ENCODE results near the gene DCAF11.

DCAF11 gene

GRCh38 chr14:24121210-24121609 is 6.6 kb downstream of the DCAF11 start:
- DNase-seq (ENCODE audit: low read depth in 2 of 2): no peak

GRCh38 chr14:24122416-24122815 is 7.8 kb downstream of the DCAF11 start:
- no peak for DNase-seq (ENCODE audit: low read depth in 2 of 2)

- no peak for DNase-seq (ENCODE audit: low read depth in 2 of 2)
These were observed 8.3 kb downstream of the DCAF11 start for GRCh38 chr14:24122898-24123297.

DNA sequence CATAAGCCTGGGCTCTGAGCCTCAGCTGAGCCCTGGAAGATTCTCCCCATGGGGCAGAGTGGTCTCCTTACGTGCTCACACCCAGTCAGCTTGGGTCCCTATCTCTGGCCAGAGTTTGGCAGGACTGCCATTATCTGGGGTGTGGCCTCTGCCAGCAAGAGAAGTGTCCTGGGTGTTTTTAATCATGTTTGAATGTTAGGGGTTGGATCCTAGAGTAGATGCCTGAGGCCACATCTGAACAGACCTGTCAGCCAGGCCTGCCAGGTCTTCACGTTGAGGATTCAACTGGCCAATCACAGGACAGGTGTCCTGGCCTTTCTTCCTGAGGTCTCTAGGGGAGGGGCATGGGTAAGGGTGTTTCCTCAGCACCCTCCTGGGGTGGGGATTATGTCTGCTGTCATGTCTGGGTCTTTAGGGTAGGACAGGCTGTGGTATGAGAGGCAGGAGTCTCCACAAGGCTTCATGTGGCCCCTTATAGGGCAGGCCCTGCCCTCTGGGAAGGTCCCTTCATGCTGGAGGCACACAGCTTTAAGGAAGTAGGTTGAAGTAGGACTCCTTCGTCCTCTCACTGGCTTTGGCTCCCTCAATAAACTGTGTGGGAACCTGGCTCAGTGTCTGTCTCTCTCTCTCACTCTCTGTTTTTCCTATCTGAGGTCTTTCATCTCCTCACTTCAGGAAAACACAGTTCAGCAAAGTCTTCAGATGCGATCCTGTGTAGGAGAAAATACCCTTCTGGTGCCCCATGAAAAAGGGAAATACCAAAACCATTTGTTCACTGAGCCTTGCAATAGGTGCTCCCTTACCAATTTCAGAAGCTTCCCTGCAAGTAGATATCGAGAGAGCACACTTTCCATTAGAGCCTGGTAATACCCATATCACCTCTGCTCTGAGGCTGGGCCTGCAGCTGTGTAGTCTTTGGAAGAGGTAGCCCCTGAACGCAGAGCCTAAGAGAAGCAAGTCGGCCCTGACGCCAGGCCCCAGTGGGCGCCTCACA is 9.1 kb downstream of the DCAF11 start:
- no peak for DNase-seq (ENCODE audit: low read depth in 2 of 2)

- DNase-seq (ENCODE audit: low read depth in 2 of 2): no peak
These were observed 12.4 kb downstream of the DCAF11 start for GRCh38 chr14:24126939-24127338.

DNA sequence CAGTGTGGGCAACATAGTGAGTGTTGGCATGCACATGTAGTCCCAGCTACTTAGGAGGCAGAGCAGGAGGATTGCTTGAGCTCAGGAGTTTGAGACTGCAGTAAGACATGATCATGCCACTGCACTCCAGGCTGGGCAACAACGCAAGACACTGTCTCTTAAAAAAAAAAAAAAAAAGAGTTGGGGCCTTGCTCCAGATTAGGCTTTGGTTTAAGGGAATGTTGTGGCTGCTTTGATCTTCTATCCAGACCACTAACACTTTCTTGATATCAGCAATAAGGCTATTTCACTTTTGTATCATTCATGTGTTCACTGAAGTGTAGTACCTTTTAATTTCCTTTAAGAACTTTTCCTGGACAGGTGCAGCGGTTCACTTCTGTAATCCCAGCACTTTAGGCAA is 13.1 kb downstream of the DCAF11 start:
- no peak for DNase-seq (ENCODE audit: low read depth in 2 of 2)

DNA sequence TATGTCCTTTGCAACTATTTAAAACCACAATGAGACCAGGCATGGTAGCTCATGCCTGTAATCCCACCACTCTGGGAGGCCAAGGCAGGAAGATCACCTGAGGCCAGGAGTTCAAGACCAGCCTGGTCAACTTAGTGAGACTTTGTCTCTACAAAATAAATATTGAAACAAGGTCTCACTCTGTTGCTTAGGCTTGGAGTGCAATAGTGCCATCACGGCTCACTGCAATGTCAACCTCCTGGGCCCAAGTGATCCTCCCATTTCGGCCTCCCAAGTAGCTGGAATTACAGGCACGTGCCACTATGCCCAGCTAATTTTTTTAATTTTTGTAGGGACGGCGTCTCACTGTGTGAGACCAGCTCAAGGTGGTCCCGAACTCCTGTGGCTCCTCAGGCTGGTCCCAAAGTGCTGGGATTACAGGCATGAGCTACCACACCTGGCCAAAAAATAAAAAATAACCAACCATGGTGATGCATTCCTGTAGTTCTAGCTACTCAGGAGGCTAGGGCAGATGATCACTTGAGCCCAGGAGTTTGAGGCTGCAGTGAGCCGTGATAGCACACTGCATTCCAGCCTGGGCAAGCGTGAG is 14.9 kb downstream of the DCAF11 start:
- no peak for DNase-seq (ENCODE audit: low read depth in 2 of 2)

GRCh38 chr14:24130380-24130716 is 15.8 kb downstream of the DCAF11 start, which contains the start of gene FITM1:
Gene FITM1 (plus strand): TSS chr14:24130659. CDS start chr14:24131564, 905 bp downstream.
- no peak for DNase-seq (ENCODE audit: low read depth in 2 of 2)

DNA sequence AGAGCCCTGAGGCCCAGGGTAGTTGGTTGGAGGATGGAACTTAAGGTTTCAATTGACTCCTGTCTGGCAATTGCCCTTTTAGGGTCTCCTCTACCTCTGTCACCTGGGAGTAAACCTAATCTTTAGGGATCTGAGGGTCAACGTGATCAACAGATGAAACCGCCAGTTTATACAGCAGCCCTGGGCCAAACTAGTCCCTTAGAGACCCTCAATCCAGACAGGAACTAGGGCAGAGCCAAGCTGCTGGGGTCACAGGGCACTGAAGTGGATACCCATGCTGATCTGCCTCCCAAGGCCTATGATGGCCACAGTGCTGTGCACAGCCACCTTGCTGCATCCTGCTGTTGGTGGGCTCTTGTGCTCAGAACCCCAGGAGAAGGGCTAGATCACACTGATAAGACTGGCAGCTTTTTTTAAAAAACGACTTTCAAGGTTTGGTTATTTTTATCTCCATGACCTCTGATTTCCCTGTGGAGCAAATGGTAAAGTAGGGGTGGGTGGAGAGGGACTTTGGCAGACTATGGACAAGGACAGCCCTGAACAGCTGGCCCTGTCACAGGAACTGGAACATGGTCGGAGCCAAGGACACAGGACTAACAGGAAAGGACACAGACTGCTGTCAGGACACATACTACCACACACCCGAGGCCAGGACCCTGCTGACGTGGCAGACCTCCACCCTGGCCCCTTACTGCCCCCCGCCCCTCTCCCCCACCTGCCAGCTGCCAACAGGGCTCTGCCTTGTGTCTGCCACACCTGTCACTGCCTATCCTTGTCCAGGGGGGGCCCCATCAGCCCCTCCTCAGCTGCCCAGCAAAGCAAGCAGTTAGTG is 16.4 kb downstream of the DCAF11 start:
- DNase-seq (ENCODE audit: low read depth in 2 of 2): no peak

DNA sequence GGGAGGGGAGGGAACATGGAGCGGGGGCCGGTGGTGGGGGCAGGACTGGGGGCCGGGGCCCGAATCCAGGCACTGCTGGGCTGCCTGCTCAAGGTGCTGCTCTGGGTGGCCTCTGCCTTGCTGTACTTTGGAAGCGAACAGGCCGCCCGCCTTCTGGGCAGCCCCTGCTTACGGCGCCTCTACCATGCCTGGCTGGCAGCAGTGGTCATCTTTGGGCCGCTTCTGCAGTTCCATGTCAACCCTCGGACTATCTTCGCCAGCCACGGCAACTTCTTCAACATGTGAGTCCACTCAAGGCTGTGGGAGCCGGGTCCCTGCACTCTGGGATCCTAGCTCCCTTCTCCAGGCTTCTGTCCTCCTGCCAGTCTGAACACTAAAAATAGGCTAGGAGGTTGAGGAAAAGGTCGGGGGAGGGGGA is 17.0 kb downstream of the DCAF11 start:
- DNase-seq (ENCODE audit: low read depth in 2 of 2): no peak

DNA sequence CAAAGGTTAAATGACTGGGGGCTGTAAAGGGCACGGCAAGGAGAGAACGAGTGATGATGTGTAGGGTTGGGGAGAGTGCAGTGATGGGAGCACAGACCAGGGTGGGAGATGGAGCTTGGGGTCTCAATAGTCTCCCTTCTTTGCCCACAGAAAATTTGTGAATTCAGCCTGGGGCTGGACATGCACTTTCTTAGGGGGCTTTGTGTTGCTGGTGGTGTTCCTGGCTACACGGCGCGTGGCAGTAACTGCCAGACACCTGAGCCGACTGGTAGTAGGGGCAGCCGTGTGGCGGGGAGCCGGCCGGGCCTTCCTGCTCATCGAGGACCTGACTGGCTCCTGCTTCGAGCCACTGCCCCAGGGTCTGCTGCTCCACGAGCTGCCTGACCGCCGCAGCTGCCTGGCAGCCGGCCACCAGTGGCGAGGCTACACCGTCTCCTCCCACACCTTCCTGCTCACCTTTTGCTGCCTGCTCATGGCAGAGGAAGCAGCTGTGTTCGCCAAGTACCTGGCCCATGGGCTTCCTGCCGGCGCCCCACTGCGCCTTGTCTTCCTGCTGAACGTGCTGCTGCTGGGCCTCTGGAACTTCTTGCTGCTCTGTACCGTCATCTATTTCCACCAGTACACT is 17.6 kb downstream of the DCAF11 start:
- DNase-seq (ENCODE audit: low read depth in 2 of 2): no peak

DNA sequence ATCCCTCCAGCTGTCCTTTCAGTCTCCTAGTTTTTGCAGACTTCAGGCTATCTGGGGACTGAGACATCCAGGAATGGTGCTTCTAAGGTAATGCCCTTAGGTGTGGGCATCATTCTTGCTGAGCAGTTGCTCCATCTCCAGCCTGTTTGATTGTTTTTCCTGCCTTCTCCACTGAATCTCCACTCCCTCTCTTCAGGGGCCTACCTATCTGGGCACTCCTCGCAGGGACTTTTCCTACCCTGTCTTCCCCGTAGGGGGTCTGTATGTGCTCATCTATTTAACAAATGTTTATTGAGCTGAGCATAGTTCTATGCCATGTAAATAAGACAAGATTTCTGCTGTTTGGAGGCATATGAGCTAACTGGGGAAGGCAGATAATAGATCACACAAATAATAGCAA is 18.4 kb downstream of the DCAF11 start:
- DNase-seq (ENCODE audit: low read depth in 2 of 2): no peak

GRCh38 chr14:24133735-24134134 is 19.2 kb downstream of the DCAF11 start:
- DNase-seq (ENCODE audit: low read depth in 2 of 2): no peak

DNA sequence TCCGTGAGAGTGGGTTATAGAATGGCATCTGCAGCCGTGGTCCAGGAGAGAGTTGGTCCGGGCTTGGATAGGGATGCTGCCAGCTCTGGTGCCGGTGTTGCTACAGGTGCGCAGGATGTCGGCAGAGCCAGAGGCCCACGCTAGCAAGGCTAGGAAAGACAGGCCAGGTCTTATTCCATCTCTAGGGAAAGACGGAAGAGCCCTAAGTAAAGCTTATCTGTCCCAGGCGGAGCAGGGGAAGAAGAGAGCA is 20.9 kb downstream of the DCAF11 start:
- DNase-seq (ENCODE audit: low read depth in 2 of 2): no peak

DNA sequence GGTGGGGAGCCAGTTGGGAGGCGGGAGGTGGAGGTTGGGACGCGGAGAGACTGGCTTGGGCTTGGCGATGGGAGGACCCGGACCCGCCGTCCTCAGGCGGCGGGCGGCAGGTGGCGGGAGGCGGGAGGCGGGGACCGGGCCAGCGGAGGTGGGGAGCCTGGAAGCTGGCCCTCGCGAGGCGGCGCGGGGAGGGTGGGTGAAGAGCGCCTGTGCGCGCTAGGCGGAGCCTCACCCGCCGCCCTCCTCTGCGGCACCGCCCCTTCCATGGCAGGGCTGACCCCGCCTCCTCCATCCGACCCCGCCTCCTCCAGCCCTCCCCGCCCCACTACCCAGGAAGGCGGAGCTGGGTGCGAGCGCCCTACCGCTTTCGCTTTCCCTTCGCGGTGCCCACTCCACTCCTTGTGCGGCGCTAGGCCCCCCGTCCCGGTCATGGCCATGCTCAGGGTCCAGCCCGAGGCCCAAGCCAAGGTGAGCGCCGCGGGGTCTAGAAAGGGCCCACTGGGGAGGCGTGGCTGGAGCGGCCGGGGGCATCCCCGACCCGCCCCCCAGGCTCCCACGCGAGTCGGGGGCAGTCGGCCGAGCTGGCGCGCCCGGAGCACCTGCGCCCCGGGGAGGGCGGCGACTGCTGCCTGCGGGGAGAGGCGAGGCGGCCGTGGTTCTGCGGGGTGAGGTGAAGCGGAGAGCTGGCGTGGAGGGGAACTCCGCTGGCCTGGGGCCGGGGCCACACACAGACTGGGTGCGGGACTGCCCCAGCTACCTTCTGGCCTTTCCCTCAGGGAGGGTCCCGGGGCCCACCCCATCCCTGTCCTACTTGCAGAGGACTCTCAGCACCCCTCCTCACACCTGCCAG is 21.5 kb downstream of the DCAF11 start, which contains the start of gene PSME1:
Gene PSME1 (plus strand): TSS at position 361 of the 850 bp plus-strand sequence. CDS start 69 bp downstream, at position 430.
- peak; percentile 60 to 65 for DNase-seq (ENCODE audit: low read depth in 2 of 2)

GRCh38 chr14:24136684-24137528 is 22.3 kb downstream of the DCAF11 start:
- no peak for DNase-seq (ENCODE audit: low read depth in 2 of 2)

DNA sequence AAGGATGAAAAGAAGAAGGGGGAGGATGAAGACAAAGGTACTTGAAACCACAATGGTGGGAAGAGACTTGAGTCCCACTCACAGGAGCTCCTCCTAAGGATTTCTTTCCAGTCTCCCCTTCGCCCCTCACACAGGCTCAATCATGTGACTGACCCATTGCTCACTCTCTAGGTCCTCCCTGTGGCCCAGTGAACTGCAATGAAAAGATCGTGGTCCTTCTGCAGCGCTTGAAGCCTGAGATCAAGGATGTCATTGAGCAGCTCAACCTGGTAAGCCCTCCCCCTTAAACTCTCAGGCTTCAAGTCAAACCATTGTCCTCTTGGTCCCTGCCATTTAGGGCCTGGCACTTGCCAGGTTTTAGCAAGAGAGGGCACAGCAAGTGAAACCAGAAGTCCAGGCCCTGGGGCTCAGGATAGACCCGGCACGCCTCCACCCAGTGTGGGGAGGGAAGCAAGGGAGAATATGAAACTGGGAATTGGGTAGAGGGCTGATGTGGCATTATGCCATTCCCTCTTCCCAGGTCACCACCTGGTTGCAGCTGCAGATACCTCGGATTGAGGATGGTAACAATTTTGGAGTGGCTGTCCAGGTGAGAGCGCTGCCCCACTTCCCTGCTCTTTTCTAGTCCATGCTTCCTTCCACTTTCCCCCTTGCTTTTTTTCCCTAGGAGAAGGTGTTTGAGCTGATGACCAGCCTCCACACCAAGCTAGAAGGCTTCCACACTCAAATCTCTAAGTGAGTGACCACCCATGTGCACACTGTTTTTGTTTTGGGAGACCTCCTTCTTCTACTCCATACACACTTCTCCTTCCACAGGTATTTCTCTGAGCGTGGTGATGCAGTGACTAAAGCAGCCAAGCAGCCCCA is 23.2 kb downstream of the DCAF11 start:
- DNase-seq (ENCODE audit: low read depth in 2 of 2): no peak

DNA sequence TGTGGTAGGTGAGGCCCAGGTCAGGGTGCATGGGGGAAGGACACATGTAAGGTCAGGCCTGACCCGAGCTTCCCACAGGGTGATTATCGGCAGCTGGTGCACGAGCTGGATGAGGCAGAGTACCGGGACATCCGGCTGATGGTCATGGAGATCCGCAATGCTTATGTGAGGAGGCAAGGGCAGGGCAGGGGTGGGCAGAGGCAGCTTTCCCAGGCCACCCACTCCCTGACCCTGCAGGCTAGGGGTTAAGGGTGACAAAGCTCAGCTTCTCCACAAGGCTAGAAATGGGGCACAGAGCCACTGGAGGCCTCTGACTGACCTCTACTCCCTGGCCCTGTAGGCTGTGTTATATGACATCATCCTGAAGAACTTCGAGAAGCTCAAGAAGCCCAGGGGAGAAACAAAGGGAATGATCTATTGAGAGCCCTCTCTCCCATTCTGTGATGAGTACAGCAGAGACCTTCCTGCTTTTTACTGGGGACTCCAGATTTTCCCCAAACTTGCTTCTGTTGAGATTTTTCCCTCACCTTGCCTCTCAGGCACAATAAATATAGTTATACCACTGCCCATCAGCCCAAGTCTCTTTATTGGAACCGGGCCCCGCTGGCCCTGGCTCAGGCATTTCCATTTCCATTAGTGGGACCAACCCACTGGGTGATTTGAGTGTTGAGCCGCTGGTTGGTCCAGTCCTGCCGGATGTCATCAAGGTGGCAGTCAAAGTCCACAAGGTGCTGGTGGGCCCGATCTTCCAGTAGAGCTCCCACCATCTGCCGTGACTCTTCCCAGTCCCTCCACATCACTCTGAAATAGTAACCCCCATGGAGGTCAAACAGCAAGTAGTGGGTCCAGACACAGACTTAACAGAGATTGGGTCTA is 24.1 kb downstream of the DCAF11 start:
- DNase-seq (ENCODE audit: low read depth in 2 of 2): no peak

Measured in fibroblast of skin of left quadriceps (primary cell).